ENCODE data around the gene CCNY. TPM values are rescaled to one million over a fixed set of nuclear protein-coding genes. Genes with fewer than 3 reads are reported as not detected.
A peak's percentile ranks its signal among the peaks of the same experiment; 100 is the strongest.

The CCNY gene
- total and polyA plus RNA-seq, 2 experiments from 2014 or later: 51.5 to 55.8 TPM

GRCh38 chr10:35510891-35511290 is 174.6 kb downstream of the CCNY start:
- Histone ChIP-seq H3K9me3 (ENCODE audit: low read depth) (no peaks in the 10 kb centered on the region), H3K27ac (no peak overlapping the region), H3K36me3 (replicated peaks; ENCODE audit: insufficient read depth, low read depth) (no peaks in the 10 kb centered on the region), H2AFZ (no peak overlapping the region), H4K20me1 (ENCODE audit: insufficient read depth, poor library complexity, severe bottlenecking) (peaks cover 17% of the 10 kb centered on the region), H3K4me2 (no peak overlapping the region), H3K79me2 (peaks cover 68% of the 10 kb centered on the region), H3K4me3 (no peak overlapping the region), H3K27me3 (no peaks in the 10 kb centered on the region), H3K4me1 (ENCODE audit: insufficient read depth) (no peaks in the 10 kb centered on the region), H3K9me2 (replicated peaks; ENCODE audit: insufficient read depth) (no peaks in the 10 kb centered on the region)
- no peak for TF ChIP-seq EZH2 (IDR thresholded peaks at IDR 0.05; ENCODE audit: borderline replicate concordance)
- no peak for TF ChIP-seq EZH2phosphoT487 (IDR thresholded peaks at IDR 0.05; ENCODE audit: low read depth, severe bottlenecking, unreplicated experiment)
- TF ChIP-seq CTCF (IDR thresholded peaks at IDR 0.05; ENCODE audit: poor library complexity): no peak
- no peak for DNase-seq (ENCODE audit: low spot score)
- 98% methylated on average over 8 of the region's 8 CpGs for WGBS (ENCODE audit: low lambda C conversion rate, missing lambda C conversion rate)

GRCh38 chr10:35511647-35512046 is 175.3 kb downstream of the CCNY start:
- TF ChIP-seq EZH2 (IDR thresholded peaks at IDR 0.05; ENCODE audit: borderline replicate concordance): no peak
- no peak for TF ChIP-seq EZH2phosphoT487 (IDR thresholded peaks at IDR 0.05; ENCODE audit: low read depth, severe bottlenecking, unreplicated experiment)
- no peak for TF ChIP-seq CTCF (IDR thresholded peaks at IDR 0.05; ENCODE audit: poor library complexity)
- no peaks in the 10 kb centered on the region for H3K36me3 ChIP-seq (replicated peaks; ENCODE audit: insufficient read depth, low read depth)
- no peaks in the 10 kb centered on the region for H3K9me3 ChIP-seq (ENCODE audit: low read depth)
- H3K4me2 ChIP-seq: no peak overlapping the region
- H3K27ac ChIP-seq: no peak overlapping the region
- no peak overlapping the region for H3K4me3 ChIP-seq
- no peaks in the 10 kb centered on the region for H3K9me2 ChIP-seq (replicated peaks; ENCODE audit: insufficient read depth)
- H2AFZ ChIP-seq: no peak overlapping the region
- H3K4me1 ChIP-seq (ENCODE audit: insufficient read depth): no peaks in the 10 kb centered on the region
- H3K79me2 ChIP-seq: peaks cover 63% of the 10 kb centered on the region
- peaks cover 17% of the 10 kb centered on the region for H4K20me1 ChIP-seq (ENCODE audit: insufficient read depth, poor library complexity, severe bottlenecking)
- 86% methylated on average over 8 of the region's 8 CpGs for WGBS (ENCODE audit: low lambda C conversion rate, missing lambda C conversion rate)
- DNase-seq (ENCODE audit: low spot score): no peak
- H3K27me3 ChIP-seq: no peaks in the 10 kb centered on the region

- no peak for TF ChIP-seq EZH2 (IDR thresholded peaks at IDR 0.05; ENCODE audit: borderline replicate concordance)
- TF ChIP-seq CTCF (IDR thresholded peaks at IDR 0.05; ENCODE audit: poor library complexity): no peak
- no peak for TF ChIP-seq EZH2phosphoT487 (IDR thresholded peaks at IDR 0.05; ENCODE audit: low read depth, severe bottlenecking, unreplicated experiment)
- Histone ChIP-seq H3K36me3 (replicated peaks; ENCODE audit: insufficient read depth, low read depth) (no peaks in the 10 kb centered on the region), H3K4me3 (no peak overlapping the region), H3K79me2 (peaks cover 49% of the 10 kb centered on the region), H3K4me1 (ENCODE audit: insufficient read depth) (no peaks in the 10 kb centered on the region), H3K27me3 (no peaks in the 10 kb centered on the region), H3K27ac (peak overlapping the region; percentile 28), H3K9me3 (ENCODE audit: low read depth) (no peaks in the 10 kb centered on the region), H3K9me2 (replicated peaks; ENCODE audit: insufficient read depth) (no peaks in the 10 kb centered on the region), H4K20me1 (ENCODE audit: insufficient read depth, poor library complexity, severe bottlenecking) (peaks cover 8% of the 10 kb centered on the region), H3K4me2 (no peak overlapping the region), H2AFZ (no peak overlapping the region)
- no peak for DNase-seq (ENCODE audit: low spot score)
- WGBS (ENCODE audit: low lambda C conversion rate, missing lambda C conversion rate): 83% methylated on average over 2 of the region's 2 CpGs
Measured at GRCh38 chr10:35516102-35516670, 179.9 kb downstream of the CCNY start.

Measured in hepatocyte (in vitro differentiated cells).